Astrocyte of the spinal cord (primary cell): Measurements from ENCODE around the gene LPP.

Experiments
- DNase-seq: peaks from one replicate; pipeline ENCODE4 v3.0.0; 2011; ENCODE audit warnings: low read depth, low spot score
- H3K4me3 ChIP-seq: 2 replicates; pipeline ENCODE4 v1.5.1; 2011; ENCODE audit warnings: low read depth, mild to moderate bottlenecking, low read length, moderate library complexity
- CTCF ChIP-seq: IDR thresholded peaks from 2 replicates; pipeline ENCODE4 v1.5.1; 2012; ENCODE audit warnings: low read depth, mild to moderate bottlenecking, low read length, inconsistent platforms
- in situ Hi-C: cut with HindIII; loops from 2 replicates; pipeline ENCODE4 v1.10.0; 2017; ENCODE audit warnings: low sequenced_read_pairs

Gene LPP

DNA sequence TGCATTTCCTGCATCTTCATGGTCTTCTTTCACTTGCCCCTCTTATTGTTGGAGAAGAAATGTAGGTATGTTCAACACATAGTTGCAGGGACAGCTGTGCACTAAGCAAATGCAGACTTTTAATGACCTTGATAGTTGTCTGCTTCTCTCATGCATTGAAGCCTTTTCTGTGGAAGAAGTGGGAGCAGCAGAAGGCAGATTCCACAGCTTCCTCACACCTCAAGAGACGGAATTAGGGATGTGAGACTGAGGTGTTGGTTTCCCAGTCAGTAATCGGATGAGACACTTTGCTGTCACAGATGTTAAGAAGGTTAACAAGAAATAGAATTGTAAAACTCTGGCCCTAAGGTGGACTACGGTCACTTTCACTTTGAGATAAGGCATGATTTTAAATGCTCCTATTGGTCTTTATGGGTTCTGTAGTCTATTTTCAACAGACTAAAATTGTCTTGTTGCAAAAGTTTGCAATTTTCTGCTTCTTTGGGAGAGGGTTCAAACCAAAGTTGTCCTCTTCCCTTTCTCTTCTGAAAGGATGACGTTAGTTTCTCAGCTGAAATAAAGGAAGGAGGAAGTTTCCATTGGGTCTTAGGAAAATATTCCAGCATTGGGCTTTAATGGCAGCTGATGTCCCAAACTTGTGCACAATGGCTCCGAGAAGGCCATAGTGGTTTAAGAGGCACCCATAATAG is 117.4 kb downstream of the LPP start:
- no peak overlapping the region for H3K4me3 ChIP-seq
- TF ChIP-seq CTCF, result no peak
- peak; percentile 33 for DNase-seq
- in situ Hi-C loops, result no loop called here

DNA sequence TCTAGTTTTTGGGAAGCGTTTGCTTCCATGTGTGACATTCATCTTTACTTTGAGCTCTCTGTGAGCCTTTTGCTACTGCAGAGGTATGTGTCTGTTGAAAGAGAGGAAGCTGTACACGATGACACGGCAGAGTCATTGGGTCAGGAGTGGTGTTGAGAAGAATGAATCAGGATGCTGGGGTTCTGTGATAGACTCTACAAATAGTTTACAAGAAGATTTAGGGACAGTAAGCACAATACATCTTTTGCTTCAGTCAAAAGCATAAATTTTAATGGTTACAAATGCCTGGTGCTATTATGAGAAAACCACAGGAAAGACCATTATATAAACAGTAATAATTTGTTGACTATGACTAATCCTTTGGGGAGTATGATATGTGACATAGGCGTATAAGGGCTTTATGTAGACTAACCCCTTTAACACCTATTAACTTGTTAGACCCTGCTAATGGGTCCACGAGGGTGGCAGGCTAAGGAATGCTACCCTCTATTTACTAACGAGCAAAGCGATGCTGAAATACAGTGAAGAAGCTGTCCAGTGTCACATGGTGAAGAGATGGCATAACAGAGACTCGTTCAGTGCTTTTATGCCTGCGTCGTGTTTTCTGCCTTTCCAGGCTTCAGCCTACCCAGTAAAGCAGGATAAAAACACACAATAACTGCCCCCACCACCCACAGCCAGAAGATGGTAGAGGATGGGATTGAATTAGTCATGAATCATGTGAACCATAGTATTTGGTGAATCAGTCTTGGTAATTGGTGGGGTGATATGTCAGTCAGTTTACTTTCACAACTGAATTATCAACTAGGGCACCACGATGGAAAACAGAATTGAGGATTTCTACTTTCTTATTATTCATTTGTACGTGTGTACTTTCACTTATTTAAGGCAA is 118.8 kb downstream of the LPP start:
- H3K4me3 ChIP-seq, result no peak overlapping the region
- no peak for TF ChIP-seq CTCF
- peak; percentile 81 for DNase-seq
- in situ Hi-C loops, result no loop called here

GRCh38 chr3:188274249-188274915 is 120.4 kb downstream of the LPP start:
- no peak overlapping the region for H3K4me3 ChIP-seq
- DNase-seq, result peak; percentile 32
- in situ Hi-C loops, result no loop called here
- no peak for TF ChIP-seq CTCF

- H3K4me3 ChIP-seq, result no peak overlapping the region
- TF ChIP-seq CTCF, result no peak
- DNase-seq, result no peak
- in situ Hi-C loops, result loop anchor here (25.0 kb wide), 1 partner anchor 539 kb away; the partner anchor contains the start of gene BCL6
Observed at GRCh38 chr3:188276375-188276774, 122.4 kb downstream of the LPP start.

DNA sequence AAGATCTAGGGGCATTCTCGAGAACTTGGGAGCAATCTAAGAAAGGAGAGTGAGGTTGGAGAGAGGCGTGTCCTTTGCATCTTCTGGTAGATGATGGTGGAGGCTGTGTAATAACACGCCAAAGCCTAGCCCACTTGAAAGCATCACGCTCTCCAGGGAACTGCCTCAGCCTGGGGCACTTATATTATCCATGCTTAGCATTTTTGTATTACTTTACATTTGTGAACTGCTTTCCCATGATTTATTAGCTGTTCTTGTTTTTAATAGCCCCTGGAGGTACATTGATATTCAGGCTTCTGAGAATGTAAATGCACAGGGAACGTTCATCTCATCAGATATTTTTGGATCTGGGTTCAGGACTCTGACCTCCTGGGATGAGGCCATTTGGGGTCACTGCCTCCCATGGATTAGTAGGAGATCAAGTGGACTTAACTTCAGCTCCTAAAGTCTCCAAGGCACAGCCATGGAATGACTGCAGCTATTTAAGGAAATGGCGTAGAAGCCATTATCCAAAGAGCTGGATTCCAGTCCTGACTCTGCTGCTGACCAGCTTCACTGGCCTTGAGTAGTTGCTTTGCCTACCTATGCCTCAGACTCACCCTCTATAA is 124.9 kb downstream of the LPP start:
- no peak for DNase-seq
- no peak overlapping the region for H3K4me3 ChIP-seq
- TF ChIP-seq CTCF, result no peak
- in situ Hi-C loops, result loop anchor here (25.0 kb wide), 1 partner anchor 542 kb away; the partner anchor contains the start of gene BCL6
